Liver (tissue), 9 donors: Measurements from ENCODE around the gene RAB13. TPM values are rescaled to one million over a fixed set of nuclear protein-coding genes. Genes with fewer than 3 reads are reported as not detected.

Experiments used
- DNase-seq: peaks from one replicate; pipeline ENCODE4 v3.0.0-alpha.2; 2017; ENCODE audit warnings: low spot score
- H3K27ac ChIP-seq, 2 donors: one replicate each; pipeline ENCODE4 v1.7.0; 2013; ENCODE audit warnings: inconsistent platforms in 2 of 2, low read length in 2 of 2, control low read depth in 1 of 2, low read depth in 1 of 2, mild to moderate bottlenecking in 1 of 2
- H3K27me3 ChIP-seq, 4 donors: one replicate each; pipeline versions ENCODE4 v1.6.1 to v1.7.0; 2013; ENCODE audit warnings: low read length in 3 of 4, inconsistent platforms in 1 of 4, mild to moderate bottlenecking in 1 of 4, moderate library complexity in 1 of 4; ENCODE audit not compliant: control insufficient read depth in 4 of 4, insufficient read depth in 4 of 4
- H3K36me3 ChIP-seq, 4 donors: one replicate each; pipeline versions ENCODE4 v1.6.1 to v1.7.0; 2013; ENCODE audit warnings: low read length in 3 of 4, mild to moderate bottlenecking in 3 of 4, low read depth in 1 of 4, moderate library complexity in 1 of 4; ENCODE audit not compliant: control insufficient read depth in 4 of 4, insufficient read depth in 3 of 4
- H3K4me1 ChIP-seq, 4 donors: one replicate each; pipeline versions ENCODE4 v1.6.1 to v1.7.0; 2013; ENCODE audit warnings: low read length in 3 of 4, mild to moderate bottlenecking in 3 of 4, moderate library complexity in 1 of 4; ENCODE audit not compliant: control insufficient read depth in 4 of 4, insufficient read depth in 4 of 4
- H3K4me3 ChIP-seq, 3 donors: one replicate each; pipeline versions ENCODE4 v1.6.1 to v1.7.0; 2013; ENCODE audit warnings: low read length in 3 of 3, control low read depth in 1 of 3, low read depth in 1 of 3, mild to moderate bottlenecking in 1 of 3
- H3K9ac ChIP-seq, 2 donors: one replicate each; pipeline ENCODE4 v1.7.0; 2013; ENCODE audit warnings: low read length in 2 of 2, mild to moderate bottlenecking in 2 of 2, moderate library complexity in 2 of 2, control low read depth in 1 of 2, low read depth in 1 of 2
- H3K9me3 ChIP-seq, 4 donors: one replicate each; pipeline versions ENCODE4 v1.6.1 to v1.7.0; 2013; ENCODE audit warnings: low read length in 3 of 4; ENCODE audit not compliant: control insufficient read depth in 4 of 4
- CTCF ChIP-seq: fragments of 150-350 bp; IDR thresholded peaks from 2 replicates; pipeline ENCODE4 v1.5.1; 2017; ENCODE audit warnings: improper control_type of control experiment, low read depth, low read length; ENCODE audit not compliant: missing input control
- EGR1 ChIP-seq, 2 donors: IDR thresholded peaks; 2 replicates each; pipeline ENCODE4 v1.6.1; 2016 to 2018; ENCODE audit warnings: antibody characterized with exemption in 2 of 2, low read depth in 2 of 2
- FOXA1 ChIP-seq: IDR thresholded peaks from 2 replicates; pipeline ENCODE4 v1.6.1; 2016; ENCODE audit warnings: antibody characterized with exemption
- FOXA2 ChIP-seq: IDR thresholded peaks from 2 replicates; pipeline ENCODE4 v1.6.1; 2016; ENCODE audit warnings: antibody characterized with exemption
- GABPA ChIP-seq, 2 donors: IDR thresholded peaks in 1 of 2; conservative IDR thresholded peaks in 1 of 2; 2 replicates each; pipeline ENCODE4 v1.6.1; 2016; ENCODE audit warnings: antibody characterized with exemption in 2 of 2, mild to moderate bottlenecking in 1 of 2, moderate library complexity in 1 of 2
- HNF4A ChIP-seq, 2 donors: conservative IDR thresholded peaks; 2 replicates each; pipeline ENCODE4 v1.6.1; 2016; ENCODE audit warnings: antibody characterized with exemption in 2 of 2, mild to moderate bottlenecking in 2 of 2
- HNF4G ChIP-seq: IDR thresholded peaks from 2 replicates; pipeline ENCODE4 v1.6.1; 2016; ENCODE audit warnings: antibody characterized with exemption
- JUND ChIP-seq, 2 donors: IDR thresholded peaks; 2 replicates each; pipeline ENCODE4 v1.6.1; 2016; ENCODE audit warnings: antibody characterized with exemption in 2 of 2
- MAX ChIP-seq: IDR thresholded peaks from 2 replicates; pipeline ENCODE4 v1.6.1; 2016; ENCODE audit warnings: antibody characterized with exemption
- NR2F2 ChIP-seq: IDR thresholded peaks from 2 replicates; pipeline ENCODE4 v1.6.1; 2016; ENCODE audit warnings: antibody characterized with exemption
- RAD21 ChIP-seq, 2 donors: IDR thresholded peaks; 2 replicates each; pipeline ENCODE4 v1.6.1; 2016; ENCODE audit warnings: antibody characterized with exemption in 2 of 2, mild to moderate bottlenecking in 2 of 2
- RXRA ChIP-seq, 2 donors: IDR thresholded peaks; 2 replicates each; pipeline ENCODE4 v1.6.1; 2017 to 2018; ENCODE audit warnings: antibody characterized with exemption in 2 of 2, mild to moderate bottlenecking in 1 of 2
- SP1 ChIP-seq: IDR thresholded peaks from 2 replicates; pipeline ENCODE4 v1.6.1; 2018; ENCODE audit warnings: antibody characterized with exemption, mild to moderate bottlenecking
- TAF1 ChIP-seq: conservative IDR thresholded peaks from 2 replicates; pipeline ENCODE4 v1.6.1; 2016; ENCODE audit warnings: antibody characterized with exemption, mild to moderate bottlenecking
- YY1 ChIP-seq: IDR thresholded peaks from 2 replicates; pipeline ENCODE4 v1.6.1; 2016; ENCODE audit warnings: antibody characterized with exemption, mild to moderate bottlenecking
- WGBS: extraction: QIAGEN DNeasy Blood & Tissue Kit; methylation state at CpG from one replicate; pipeline ENCODE4 v1.1.7; 2013; 5-methylcytosine and 5-hydroxymethylcytosine counted together
- polyA plus RNA-seq, 2 donors: library from polyadenylated mRNA; stranded (reverse) in 1 of 2; unstranded in 1 of 2; fragments of 200-250 nt in 1 of 2; fragments of >200 nt in 1 of 2; fragmentation: Nextera tagmentation in 1 of 2; extraction: Ambion mirVana in 1 of 2; gene quantifications; one replicate each; pipeline versions ENCODE4 v1.2.1 to v1.2.3, GENCODE V29; 2013 to 2015
- total RNA-seq, 2 donors: library from RNA; depleted of rRNA; stranded (reverse); fragments of >200 nt; gene quantifications; one replicate each; pipeline ENCODE4 v1.2.3, GENCODE V29; 2014
- TF ChIP-seq, protein P1 (sequence below): IDR thresholded peaks from 2 replicates; pipeline ENCODE4 v1.6.1; 2016; ENCODE audit warnings: antibody characterized with exemption
- TF ChIP-seq, protein P2 (sequence below): IDR thresholded peaks from 2 replicates; pipeline ENCODE4 v1.6.1; 2016; ENCODE audit warnings: antibody characterized with exemption
- TF ChIP-seq, protein P3 (sequence below): IDR thresholded peaks from 2 replicates; pipeline ENCODE4 v1.6.1; 2016; ENCODE audit warnings: antibody characterized with exemption, mild to moderate bottlenecking
- donor health status: healthy.
- donor health status: healthy.
- donor health status: healthy.
- donor health status: healthy.
- donor health status: healthy.

Gene RAB13
- total and polyA plus RNA-seq, 4 donors, result 18.0 to 72.9 (median 32.5) TPM

DNA sequence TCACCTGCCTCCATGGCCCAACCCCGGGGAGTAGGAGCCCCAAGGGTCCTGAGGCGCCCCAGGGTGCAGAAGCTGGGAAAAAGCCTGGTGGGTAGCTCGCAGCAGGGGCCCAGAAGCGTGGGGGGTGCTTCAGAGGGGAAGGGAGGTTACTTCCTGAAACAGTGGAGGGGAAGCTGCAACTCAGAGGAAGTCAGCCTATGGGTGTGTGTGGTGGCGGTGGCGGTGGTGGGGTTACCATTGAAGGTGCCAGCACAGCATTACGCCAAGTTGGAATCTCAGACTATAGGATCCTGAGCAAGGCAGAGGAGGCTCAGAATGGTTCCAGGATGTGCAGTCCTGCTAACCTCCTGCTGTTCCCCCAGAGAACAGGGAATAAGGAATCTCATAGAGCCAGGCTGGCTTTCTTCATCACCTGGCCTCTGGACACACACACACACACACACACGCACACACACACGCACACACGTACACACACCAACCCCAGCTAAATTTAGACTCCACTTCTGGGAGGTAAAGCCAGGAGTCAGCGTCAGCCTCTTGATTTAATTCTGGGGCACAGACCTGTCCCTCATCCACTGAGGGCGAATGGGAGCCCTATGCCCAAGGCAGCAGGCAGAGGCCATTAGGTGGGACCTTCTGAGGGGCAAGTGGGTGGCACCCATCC is 40.9 kb downstream of the RAB13 start:
- no peaks in the 10 kb centered on the region for H3K27me3 ChIP-seq
- H3K9me3 ChIP-seq, result no peaks in the 10 kb centered on the region
- no peak for TF ChIP-seq MAX
- no peak for TF ChIP-seq JUND (IDR thresholded peaks at IDR 0.05)
- no peak for TF ChIP-seq SP1
- TF ChIP-seq NR2F2, result no peak
- no peak for TF ChIP-seq FOXA1
- TF ChIP-seq GABPA (IDR thresholded peaks at IDR 0.05 in 1 of 2, conservative IDR thresholded peaks at IDR 0.05 in 1 of 2), result no peak
- TF ChIP-seq EGR1 (IDR thresholded peaks at IDR 0.05; ENCODE audit: low read depth in 2 of 2), result no peak
- no peak for TF ChIP-seq RXRA (IDR thresholded peaks at IDR 0.05)
- TF ChIP-seq TAF1, result no peak
- TF ChIP-seq HNF4A (conservative IDR thresholded peaks at IDR 0.05), result no peak
- TF ChIP-seq, protein P1, sequence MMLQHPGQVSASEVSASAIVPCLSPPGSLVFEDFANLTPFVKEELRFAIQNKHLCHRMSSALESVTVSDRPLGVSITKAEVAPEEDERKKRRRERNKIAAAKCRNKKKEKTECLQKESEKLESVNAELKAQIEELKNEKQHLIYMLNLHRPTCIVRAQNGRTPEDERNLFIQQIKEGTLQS, result no peak
- TF ChIP-seq, protein P2, sequence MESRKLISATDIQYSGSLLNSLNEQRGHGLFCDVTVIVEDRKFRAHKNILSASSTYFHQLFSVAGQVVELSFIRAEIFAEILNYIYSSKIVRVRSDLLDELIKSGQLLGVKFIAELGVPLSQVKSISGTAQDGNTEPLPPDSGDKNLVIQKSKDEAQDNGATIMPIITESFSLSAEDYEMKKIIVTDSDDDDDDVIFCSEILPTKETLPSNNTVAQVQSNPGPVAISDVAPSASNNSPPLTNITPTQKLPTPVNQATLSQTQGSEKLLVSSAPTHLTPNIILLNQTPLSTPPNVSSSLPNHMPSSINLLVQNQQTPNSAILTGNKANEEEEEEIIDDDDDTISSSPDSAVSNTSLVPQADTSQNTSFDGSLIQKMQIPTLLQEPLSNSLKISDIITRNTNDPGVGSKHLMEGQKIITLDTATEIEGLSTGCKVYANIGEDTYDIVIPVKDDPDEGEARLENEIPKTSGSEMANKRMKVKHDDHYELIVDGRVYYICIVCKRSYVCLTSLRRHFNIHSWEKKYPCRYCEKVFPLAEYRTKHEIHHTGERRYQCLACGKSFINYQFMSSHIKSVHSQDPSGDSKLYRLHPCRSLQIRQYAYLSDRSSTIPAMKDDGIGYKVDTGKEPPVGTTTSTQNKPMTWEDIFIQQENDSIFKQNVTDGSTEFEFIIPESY, result no peak
- TF ChIP-seq CTCF, result no peak
- TF ChIP-seq FOXA2, result no peak
- TF ChIP-seq HNF4G, result no peak
- no peak for TF ChIP-seq YY1
- TF ChIP-seq, protein P3, sequence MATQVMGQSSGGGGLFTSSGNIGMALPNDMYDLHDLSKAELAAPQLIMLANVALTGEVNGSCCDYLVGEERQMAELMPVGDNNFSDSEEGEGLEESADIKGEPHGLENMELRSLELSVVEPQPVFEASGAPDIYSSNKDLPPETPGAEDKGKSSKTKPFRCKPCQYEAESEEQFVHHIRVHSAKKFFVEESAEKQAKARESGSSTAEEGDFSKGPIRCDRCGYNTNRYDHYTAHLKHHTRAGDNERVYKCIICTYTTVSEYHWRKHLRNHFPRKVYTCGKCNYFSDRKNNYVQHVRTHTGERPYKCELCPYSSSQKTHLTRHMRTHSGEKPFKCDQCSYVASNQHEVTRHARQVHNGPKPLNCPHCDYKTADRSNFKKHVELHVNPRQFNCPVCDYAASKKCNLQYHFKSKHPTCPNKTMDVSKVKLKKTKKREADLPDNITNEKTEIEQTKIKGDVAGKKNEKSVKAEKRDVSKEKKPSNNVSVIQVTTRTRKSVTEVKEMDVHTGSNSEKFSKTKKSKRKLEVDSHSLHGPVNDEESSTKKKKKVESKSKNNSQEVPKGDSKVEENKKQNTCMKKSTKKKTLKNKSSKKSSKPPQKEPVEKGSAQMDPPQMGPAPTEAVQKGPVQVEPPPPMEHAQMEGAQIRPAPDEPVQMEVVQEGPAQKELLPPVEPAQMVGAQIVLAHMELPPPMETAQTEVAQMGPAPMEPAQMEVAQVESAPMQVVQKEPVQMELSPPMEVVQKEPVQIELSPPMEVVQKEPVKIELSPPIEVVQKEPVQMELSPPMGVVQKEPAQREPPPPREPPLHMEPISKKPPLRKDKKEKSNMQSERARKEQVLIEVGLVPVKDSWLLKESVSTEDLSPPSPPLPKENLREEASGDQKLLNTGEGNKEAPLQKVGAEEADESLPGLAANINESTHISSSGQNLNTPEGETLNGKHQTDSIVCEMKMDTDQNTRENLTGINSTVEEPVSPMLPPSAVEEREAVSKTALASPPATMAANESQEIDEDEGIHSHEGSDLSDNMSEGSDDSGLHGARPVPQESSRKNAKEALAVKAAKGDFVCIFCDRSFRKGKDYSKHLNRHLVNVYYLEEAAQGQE, result no peak
- TF ChIP-seq RAD21 (IDR thresholded peaks at IDR 0.05), result no peak
- H3K36me3 ChIP-seq, result peaks cover 5 to 33% (median 16%) of the 10 kb centered on the region in 4 donors
- peak overlapping the region; percentile 24 to 85 for H3K9ac ChIP-seq
- H3K27ac ChIP-seq, result peak overlapping the region; percentile 94 to 95
- peaks cover 14 to 38% (median 24%) of the 10 kb centered on the region in 4 donors for H3K4me1 ChIP-seq
- peak overlapping the region; percentile 80 to 97 (median 87) for H3K4me3 ChIP-seq
- WGBS, result 41% methylated on average over 12 of the region's 12 CpGs
- DNase-seq, result no peak
